H9 (cell line): ENCODE measurements around the gene PRDX1. TPM values are rescaled to one million over a fixed set of nuclear protein-coding genes. Genes with fewer than 3 reads are reported as not detected.
"Not testable (repeated sequence)": the region's sequence is repeated elsewhere in the genome, so short reads cannot be mapped to it uniquely, and the experiment has no call there.

ENCODE experiments used
- DNase-seq: peaks from one replicate; pipeline ENCODE4 v3.0.0-alpha.2; 2017
- H2AFZ ChIP-seq: one replicate; pipeline ENCODE4 v1.6.1; 2013; ENCODE audit warnings: mild to moderate bottlenecking, low read length, control low read depth, moderate library complexity
- H2AK5ac ChIP-seq: 2 replicates; pipeline ENCODE4 v1.6.1; 2013; ENCODE audit warnings: low read length, control low read depth, mixed read lengths; ENCODE audit not compliant: insufficient read length
- H2BK120ac ChIP-seq: one replicate; pipeline ENCODE4 v1.6.1; 2013; ENCODE audit warnings: low read depth, mild to moderate bottlenecking, low read length, control low read depth, inconsistent platforms; ENCODE audit not compliant: poor library complexity, severe bottlenecking
- H2BK12ac ChIP-seq: 2 replicates; pipeline ENCODE4 v1.6.1; 2013; ENCODE audit warnings: low read length, control low read depth, mixed read lengths, low read depth; ENCODE audit not compliant: insufficient read length
- H2BK15ac ChIP-seq: 2 replicates; pipeline ENCODE4 v1.6.1; 2013; ENCODE audit warnings: low read depth, low read length, control low read depth
- H2BK20ac ChIP-seq: one replicate; pipeline ENCODE4 v1.6.1; 2013; ENCODE audit warnings: low read depth, mild to moderate bottlenecking, low read length, control low read depth, inconsistent platforms; ENCODE audit not compliant: poor library complexity, severe bottlenecking
- H2BK5ac ChIP-seq: 2 replicates; pipeline ENCODE4 v1.6.1; 2013; ENCODE audit warnings: low read length, control low read depth, mixed read lengths; ENCODE audit not compliant: insufficient read length
- H3K14ac ChIP-seq: 2 replicates; pipeline ENCODE4 v1.6.1; 2013; ENCODE audit warnings: low read length, control low read depth; ENCODE audit not compliant: insufficient read depth
- H3K18ac ChIP-seq: 2 replicates; pipeline ENCODE4 v1.6.1; 2013; ENCODE audit warnings: low read depth, mild to moderate bottlenecking, mixed read lengths, low read length, control low read depth; ENCODE audit not compliant: insufficient read length
- H3K23ac ChIP-seq: 2 replicates; pipeline ENCODE4 v1.6.1; 2013; ENCODE audit warnings: low read length, control low read depth, mixed read lengths, low read depth; ENCODE audit not compliant: insufficient read length
- H3K23me2 ChIP-seq: 2 replicates; pipeline ENCODE4 v1.6.1; 2013; ENCODE audit warnings: low read depth, mild to moderate bottlenecking, mixed read lengths, low read length, control low read depth; ENCODE audit not compliant: insufficient read length, poor library complexity, severe bottlenecking
- H3K27ac ChIP-seq: 2 replicates; pipeline ENCODE4 v1.5.1; 2013; ENCODE audit warnings: low read length, control low read depth, mixed read lengths, low read depth; ENCODE audit not compliant: insufficient read length
- H3K27me3 ChIP-seq: 2 replicates; pipeline ENCODE4 v1.6.1; 2013; ENCODE audit warnings: low read length, control low read depth, inconsistent platforms; ENCODE audit not compliant: insufficient read depth
- H3K4ac ChIP-seq: 2 replicates; pipeline ENCODE4 v1.6.1; 2013; ENCODE audit warnings: low read depth, mild to moderate bottlenecking, control low read depth, inconsistent platforms, low read length, moderate library complexity
- H3K4me1 ChIP-seq: 2 replicates; pipeline ENCODE4 v1.6.1; 2013; ENCODE audit warnings: low read length, control low read depth, inconsistent platforms; ENCODE audit not compliant: insufficient read depth
- H3K4me2 ChIP-seq: 2 replicates; pipeline ENCODE4 v1.6.1; 2013; ENCODE audit warnings: low read length, control low read depth, mixed read lengths; ENCODE audit not compliant: insufficient read length, insufficient read depth
- H3K56ac ChIP-seq: 2 replicates; pipeline ENCODE4 v1.6.1; 2013; ENCODE audit warnings: low read depth, mild to moderate bottlenecking, mixed read lengths, low read length, control low read depth; ENCODE audit not compliant: insufficient read length
- H3K79me1 ChIP-seq: 2 replicates; pipeline ENCODE4 v1.6.1; 2013; ENCODE audit warnings: low read depth, mild to moderate bottlenecking, moderate library complexity, low read length, control low read depth, inconsistent platforms; ENCODE audit not compliant: insufficient read depth, poor library complexity, severe bottlenecking
- H3K79me2 ChIP-seq: 2 replicates; pipeline ENCODE4 v1.6.1; 2013; ENCODE audit warnings: low read length, control low read depth, inconsistent platforms; ENCODE audit not compliant: insufficient read depth
- H3K9ac ChIP-seq: 2 replicates; pipeline ENCODE4 v1.6.1; 2013; ENCODE audit warnings: low read length, control low read depth, mixed read lengths; ENCODE audit not compliant: insufficient read length; ENCODE audit errors: extremely low read depth
- H3K9me3 ChIP-seq: one replicate; pipeline ENCODE4 v1.6.1; 2013; ENCODE audit warnings: low read depth, low read length, inconsistent platforms; ENCODE audit not compliant: control insufficient read depth
- H3T11ph ChIP-seq: one replicate; pipeline ENCODE4 v1.6.1; 2013; ENCODE audit warnings: mild to moderate bottlenecking, low read length, control low read depth, inconsistent platforms
- H4K20me1 ChIP-seq: one replicate; pipeline ENCODE4 v1.6.1; 2013; ENCODE audit not compliant: control insufficient read depth, insufficient read length, insufficient read depth
- H4K5ac ChIP-seq: 2 replicates; pipeline ENCODE4 v1.6.1; 2013; ENCODE audit warnings: low read depth, mild to moderate bottlenecking, mixed read lengths, low read length, control low read depth; ENCODE audit not compliant: insufficient read length
- H4K8ac ChIP-seq: replicated peaks from 2 replicates; pipeline ENCODE4 v1.6.1; 2013; ENCODE audit warnings: low read length, control low read depth, mixed read lengths, low read depth; ENCODE audit not compliant: insufficient read length
- H4K91ac ChIP-seq: 2 replicates; pipeline ENCODE4 v1.6.1; 2013; ENCODE audit warnings: low read depth, mild to moderate bottlenecking, moderate library complexity, mixed read lengths, low read length, control low read depth; ENCODE audit not compliant: insufficient read length
- H3K27ac Mint-ChIP-seq, 3 experiments: 2 replicates in 2 of 3; 3 replicates in 1 of 3; pipeline ENCODE4 v1.8.0; 2020 to 2021; ENCODE audit warnings: mixed read lengths in 3 of 3, mild to moderate bottlenecking in 1 of 3, moderate library complexity in 1 of 3
- H3K27me3 Mint-ChIP-seq: 2 replicates; pipeline ENCODE4 v1.8.0; 2021; ENCODE audit warnings: low read depth, mild to moderate bottlenecking, moderate library complexity, mixed read lengths
- H3K36me3 Mint-ChIP-seq, 3 experiments: 2 replicates in 2 of 3; 3 replicates in 1 of 3; pipeline ENCODE4 v1.8.0; 2020 to 2021; ENCODE audit warnings: low read depth in 3 of 3, mixed read lengths in 3 of 3; ENCODE audit not compliant: insufficient read depth in 1 of 3
- H3K4me1 Mint-ChIP-seq, 2 experiments: 2 replicates each; pipeline ENCODE4 v1.8.0; 2020; ENCODE audit warnings: mixed read lengths in 2 of 2
- H3K4me3 Mint-ChIP-seq, 2 experiments: 2 replicates in 1 of 2; 3 replicates in 1 of 2; pipeline ENCODE4 v1.8.0; 2020 to 2021; ENCODE audit warnings: mild to moderate bottlenecking in 2 of 2, mixed read lengths in 2 of 2, moderate library complexity in 1 of 2
- H3K9me3 Mint-ChIP-seq, 2 experiments: 2 replicates in 1 of 2; 3 replicates in 1 of 2; pipeline ENCODE4 v1.8.0; 2020; ENCODE audit warnings: mild to moderate bottlenecking in 2 of 2, mixed read lengths in 2 of 2, moderate library complexity in 1 of 2
- CTCF ChIP-seq: fragments of 200-600 bp; sonication (generic); conservative IDR thresholded peaks from 3 replicates; pipeline ENCODE4 v1.8.0; 2021; ENCODE audit warnings: antibody characterized with exemption, mild to moderate bottlenecking
- WGBS: extraction: QIAGEN DNeasy Blood & Tissue Kit; methylation state at CpG from one replicate; pipeline ENCODE4 v1.1.7; 2013; ENCODE audit warnings: missing lambda C conversion rate, low lambda C conversion rate, mixed read lengths; ENCODE audit not compliant: insufficient read length; ENCODE audit errors: extremely low coverage; 5-methylcytosine and 5-hydroxymethylcytosine counted together
- total RNA-seq: library from RNA; stranded (reverse); gene quantifications from 2 replicates; pipeline ENCODE4 v1.2.1, GENCODE V29; 2021

PRDX1 gene
- total RNA-seq, 1 experiment from 2014 or later, result 1,003 TPM

DNA sequence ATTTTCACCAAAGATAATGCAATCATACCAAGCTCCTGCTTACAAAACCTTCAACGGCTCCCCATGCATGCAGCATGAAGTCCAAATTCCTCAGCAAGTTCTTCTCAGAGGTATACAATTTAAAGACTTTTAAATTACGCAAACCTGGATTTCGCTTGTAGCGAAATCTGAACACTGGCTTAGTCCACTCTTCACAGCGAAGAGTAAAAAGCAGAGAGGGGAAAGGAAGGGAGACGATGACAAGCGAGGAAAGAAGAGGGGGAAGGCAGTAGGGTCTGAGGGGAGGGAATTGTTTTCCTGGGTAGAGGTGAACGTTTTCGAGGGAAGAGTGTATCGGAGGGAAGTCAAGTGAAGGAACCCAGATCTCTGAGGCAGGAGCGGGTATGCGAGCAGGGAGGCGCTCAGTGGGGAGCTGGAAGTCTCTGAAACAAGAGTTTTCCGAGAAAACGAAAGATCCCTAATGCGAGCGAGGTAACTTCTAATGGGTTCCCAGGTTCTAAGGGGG, 31.5 kb downstream of the PRDX1 start:
- Histone ChIP-seq H3K4me2 (peak overlapping the region; percentile 95), H3K4me1 (no peaks in the 10 kb centered on the region), H3K79me2 (no peaks in the 10 kb centered on the region), H3K9ac (peak overlapping the region; percentile 74), H2BK5ac (no peak overlapping the region), H3K23me2 (peaks cover 10% of the 10 kb centered on the region), H3K4ac (no peak overlapping the region), H2BK15ac (no peak overlapping the region), H2BK12ac (no peak overlapping the region), H3K27me3 (no peaks in the 10 kb centered on the region), H3K27ac (no peak overlapping the region), H2AFZ (no peak overlapping the region), H3K14ac (no peak overlapping the region), H3K9me3 (no peaks in the 10 kb centered on the region), H3K23ac (no peak overlapping the region), H3K79me1 (no peaks in the 10 kb centered on the region), H3K18ac (no peak overlapping the region), H3K56ac (no peak overlapping the region), H2BK20ac (no peak overlapping the region), H2AK5ac (no peak overlapping the region), H4K91ac (no peak overlapping the region), H4K20me1 (no peaks in the 10 kb centered on the region), H3T11ph (no peak overlapping the region), H2BK120ac (no peak overlapping the region), H4K8ac (no peak overlapping the region), H4K5ac (no peak overlapping the region)
- no peak overlapping the region for H3K27ac Mint-ChIP-seq
- no peaks in the 10 kb centered on the region for H3K36me3 Mint-ChIP-seq
- H3K4me1 Mint-ChIP-seq, result peaks cover 5% of the 10 kb centered on the region in 2 experiments
- no peaks in the 10 kb centered on the region for H3K9me3 Mint-ChIP-seq
- TF ChIP-seq CTCF, result no peak
- WGBS, result no CpG with 5 or more reads among the region's 17 CpGs
- DNase-seq, result no peak
- peaks cover 3% of the 10 kb centered on the region for H3K27me3 Mint-ChIP-seq
- no peak overlapping the region for H3K4me3 Mint-ChIP-seq

DNA sequence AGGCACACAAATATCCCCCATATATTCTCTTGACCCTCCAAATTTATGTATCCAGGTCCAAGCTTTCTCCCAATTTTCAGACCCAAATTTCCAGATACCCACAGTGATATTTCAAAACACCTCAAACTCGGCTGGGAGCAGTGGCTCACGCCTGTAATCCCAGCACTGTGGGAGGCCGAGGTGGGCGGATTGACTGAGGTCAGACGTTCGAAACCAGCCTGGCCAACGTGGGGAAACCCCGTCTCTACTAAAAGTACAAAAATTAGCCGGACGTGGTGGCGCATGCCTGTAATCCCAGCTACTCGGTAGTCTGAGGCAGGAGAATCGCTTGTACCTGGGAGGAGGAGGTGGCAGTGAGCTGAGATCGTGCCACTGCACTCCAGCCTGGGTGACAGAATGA, 32.3 kb downstream of the PRDX1 start:
- H2BK12ac ChIP-seq, H3K79me2 ChIP-seq, H2BK20ac ChIP-seq, H3K27me3 Mint-ChIP-seq, H2BK5ac ChIP-seq, H3K4me3 Mint-ChIP-seq, H3K14ac ChIP-seq, H3K18ac ChIP-seq, H3T11ph ChIP-seq, H4K5ac ChIP-seq, H4K91ac ChIP-seq, H3K4ac ChIP-seq, H3K27ac ChIP-seq, H3K4me1 Mint-ChIP-seq, H3K9me3 Mint-ChIP-seq, H3K27ac Mint-ChIP-seq, H2AFZ ChIP-seq, H3K79me1 ChIP-seq, H3K4me1 ChIP-seq, H2AK5ac ChIP-seq, H3K36me3 Mint-ChIP-seq, H3K23ac ChIP-seq, H2BK120ac ChIP-seq, H2BK15ac ChIP-seq, H3K9ac ChIP-seq, H3K9me3 ChIP-seq, H3K56ac ChIP-seq, H4K20me1 ChIP-seq, H3K27me3 ChIP-seq, H4K8ac ChIP-seq, DNase-seq: not testable (repeated sequence)
- Histone ChIP-seq H3K23me2 (peaks cover 10% of the 10 kb centered on the region), H3K4me2 (peak overlapping the region; percentile 95)
- no CpG with 5 or more reads among the region's 14 CpGs for WGBS
